Body of pancreas (tissue), 4 donors: Measurements from ENCODE around the gene CYP20A1. TPM values are rescaled to one million over a fixed set of nuclear protein-coding genes. Genes with fewer than 3 reads are reported as not detected.
"Not testable (repeated sequence)": the region's sequence is repeated elsewhere in the genome, so short reads cannot be mapped to it uniquely, and the experiment has no call there.

Experiments used
- ATAC-seq: fragments of 150-250 bp; one replicate; pipeline ENCODE4 v1.9.1; 2016
- DNase-seq, 4 donors: peaks; one replicate each; pipeline ENCODE4 v3.0.0-alpha.2; 2019
- H3K27ac ChIP-seq, 4 donors: fragments of 200-600 bp; sonication (generic); 1 replicate in 3 of 4; 2 replicates in 1 of 4; pipeline versions ENCODE4 v1.5.1 to v1.6.1; 2016 to 2019; ENCODE audit warnings: mild to moderate bottlenecking in 1 of 4, mixed read lengths in 1 of 4, moderate library complexity in 1 of 4
- H3K27me3 ChIP-seq, 2 donors: fragments of 200-600 bp; sonication (generic); one replicate each; pipeline ENCODE4 v1.6.0; 2016; ENCODE audit warnings: mild to moderate bottlenecking in 1 of 2
- H3K36me3 ChIP-seq, 2 donors: fragments of 200-600 bp; sonication (generic); replicated peaks in 1 of 2; 2 replicates each; pipeline ENCODE4 v1.5.1; 2016; ENCODE audit warnings: low read depth in 2 of 2; ENCODE audit not compliant: insufficient read depth in 1 of 2
- H3K4me1 ChIP-seq: fragments of 200-600 bp; sonication (generic); one replicate; pipeline ENCODE4 v1.6.0; 2016
- H3K4me3 ChIP-seq, 2 donors: fragments of 200-600 bp; sonication (generic); 1 replicate in 1 of 2; 2 replicates in 1 of 2; pipeline ENCODE4 v1.5.1; 2016 to 2019
- H3K9me3 ChIP-seq, 3 donors: fragments of 200-600 bp; sonication (generic); 1 replicate in 2 of 3; 2 replicates in 1 of 3; pipeline ENCODE4 v1.5.1; 2016
- POLR2A ChIP-seq, 3 donors: fragments of 450-650 bp; IDR thresholded peaks; one replicate each; pipeline ENCODE4 v1.6.1; 2016; ENCODE audit warnings: antibody characterized with exemption in 3 of 3, mild to moderate bottlenecking in 2 of 3
- WGBS, 2 donors: methylation state at CpG; one replicate each; pipeline ENCODE4 v1.1.5; 2017; 5-methylcytosine and 5-hydroxymethylcytosine counted together
- intact Hi-C: fragments of 100-400 bp; cut with DNase I; formaldehyde crosslinking; loops from one replicate; pipeline ENCODE4 v1.15.1; 2023
- total RNA-seq, 2 donors: library from RNA; depleted of rRNA; stranded (reverse); fragments of >200 nt; gene quantifications; one replicate each; pipeline ENCODE4 v1.1.0, GENCODE V29; 2016
- TF ChIP-seq, protein P1 (sequence below), 7 experiments: fragments of 450-650 bp in 4 of 7; fragments of 200-600 bp in 3 of 7; sonication (generic) in 3 of 7; IDR thresholded peaks; one replicate each; pipeline ENCODE4 v1.5.1; 2016 to 2019; ENCODE audit warnings: antibody characterized with exemption in 7 of 7

The CYP20A1 gene
- total RNA-seq, 2 donors from 2014 or later = 18.9 to 21.4 TPM

DNA sequence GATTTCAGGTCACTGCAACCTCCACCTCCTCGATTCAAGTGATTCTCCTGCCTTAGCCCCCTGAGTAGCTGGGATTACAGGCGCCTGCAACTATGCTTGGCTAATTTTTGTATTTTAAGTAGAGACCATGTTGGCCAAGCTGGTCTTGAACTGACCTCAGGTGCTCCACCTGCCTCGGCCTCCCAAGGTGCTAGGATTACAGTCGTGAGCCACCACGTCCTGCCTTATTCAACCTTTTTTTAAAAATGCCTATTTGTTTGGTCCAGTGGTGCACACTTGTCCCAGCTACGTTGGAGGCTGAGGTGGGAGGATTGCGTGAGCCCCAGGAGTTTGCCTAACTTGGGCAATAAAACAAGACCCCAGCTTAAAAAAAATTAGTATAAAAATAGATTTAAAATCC is 43.3 kb downstream of the CYP20A1 start:
- no peaks in the 10 kb centered on the region for H3K4me1 ChIP-seq
- no peak for DNase-seq
- H3K9me3 ChIP-seq = no peaks in the 10 kb centered on the region
- H3K4me3 ChIP-seq = no peak overlapping the region
- H3K36me3 ChIP-seq = peaks cover 10 to 21% of the 10 kb centered on the region in 2 donors
- no peaks in the 10 kb centered on the region for H3K27me3 ChIP-seq
- TF ChIP-seq, protein P1, sequence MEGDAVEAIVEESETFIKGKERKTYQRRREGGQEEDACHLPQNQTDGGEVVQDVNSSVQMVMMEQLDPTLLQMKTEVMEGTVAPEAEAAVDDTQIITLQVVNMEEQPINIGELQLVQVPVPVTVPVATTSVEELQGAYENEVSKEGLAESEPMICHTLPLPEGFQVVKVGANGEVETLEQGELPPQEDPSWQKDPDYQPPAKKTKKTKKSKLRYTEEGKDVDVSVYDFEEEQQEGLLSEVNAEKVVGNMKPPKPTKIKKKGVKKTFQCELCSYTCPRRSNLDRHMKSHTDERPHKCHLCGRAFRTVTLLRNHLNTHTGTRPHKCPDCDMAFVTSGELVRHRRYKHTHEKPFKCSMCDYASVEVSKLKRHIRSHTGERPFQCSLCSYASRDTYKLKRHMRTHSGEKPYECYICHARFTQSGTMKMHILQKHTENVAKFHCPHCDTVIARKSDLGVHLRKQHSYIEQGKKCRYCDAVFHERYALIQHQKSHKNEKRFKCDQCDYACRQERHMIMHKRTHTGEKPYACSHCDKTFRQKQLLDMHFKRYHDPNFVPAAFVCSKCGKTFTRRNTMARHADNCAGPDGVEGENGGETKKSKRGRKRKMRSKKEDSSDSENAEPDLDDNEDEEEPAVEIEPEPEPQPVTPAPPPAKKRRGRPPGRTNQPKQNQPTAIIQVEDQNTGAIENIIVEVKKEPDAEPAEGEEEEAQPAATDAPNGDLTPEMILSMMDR (IDR thresholded peaks at IDR 0.05) = no peak
- TF ChIP-seq POLR2A (IDR thresholded peaks at IDR 0.05) = no peak
- intact Hi-C loops = no loop called here
- no peak overlapping the region for H3K27ac ChIP-seq
- 96 to 97% methylated on average over 7 of the region's 7 CpGs for WGBS, 2 donors
- ATAC-seq = no peak

DNA sequence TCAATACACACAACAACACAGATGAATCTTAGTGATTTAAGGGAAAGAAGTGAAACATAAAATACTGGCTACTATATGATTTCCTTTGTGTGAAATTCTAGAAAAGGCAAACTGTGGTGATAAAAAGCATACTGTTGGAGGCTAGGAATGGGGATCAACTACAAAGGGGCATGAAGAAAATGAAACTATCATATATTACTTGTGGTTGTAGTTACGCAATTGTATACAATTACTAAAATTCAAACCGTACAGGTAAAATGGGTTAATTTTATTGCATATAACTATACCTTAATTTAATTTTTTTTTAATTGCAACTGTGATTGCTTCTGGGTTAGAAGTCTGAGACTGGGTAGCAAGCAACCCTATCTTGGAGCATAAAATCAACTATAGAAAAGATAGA is 47.7 kb downstream of the CYP20A1 start:
- TF ChIP-seq, protein P1 (IDR thresholded peaks at IDR 0.05) = no peak
- TF ChIP-seq POLR2A (IDR thresholded peaks at IDR 0.05) = no peak
- no peak for ATAC-seq
- H3K27ac ChIP-seq = no peak overlapping the region
- no peak for DNase-seq
- 91 to 93% methylated on average over 2 of the region's 2 CpGs for WGBS, 2 donors
- no peaks in the 10 kb centered on the region for H3K27me3 ChIP-seq
- intact Hi-C loops = no loop called here
- H3K4me3 ChIP-seq = no peak overlapping the region
- peaks cover 0 to 9% of the 10 kb centered on the region in 2 donors for H3K36me3 ChIP-seq
- H3K9me3 ChIP-seq = no peaks in the 10 kb centered on the region
- no peaks in the 10 kb centered on the region for H3K4me1 ChIP-seq

DNA sequence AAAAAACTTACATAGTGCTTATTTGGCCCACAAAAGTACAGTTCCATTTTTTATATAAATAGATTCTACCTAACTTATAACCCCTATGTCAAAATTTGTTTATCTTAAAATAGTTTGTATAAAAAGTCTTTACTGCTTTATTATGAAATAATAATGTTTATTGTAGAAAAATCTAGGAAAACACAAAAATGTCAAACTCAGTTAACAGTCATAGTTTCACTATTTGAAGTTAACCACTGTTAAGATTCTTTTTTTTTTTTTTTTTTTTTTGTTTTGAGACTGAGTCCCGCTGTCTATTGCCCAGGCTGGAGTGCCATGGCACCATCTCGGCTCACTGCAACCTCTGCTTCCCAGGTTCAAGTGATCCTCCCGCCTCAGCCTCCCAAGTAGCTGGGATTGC is 62.8 kb downstream of the CYP20A1 start:
- H3K9me3 ChIP-seq = no peaks in the 10 kb centered on the region
- 90 to 96% methylated on average over 3 of the region's 3 CpGs for WGBS, 2 donors
- H3K4me1 ChIP-seq = no peaks in the 10 kb centered on the region
- intact Hi-C loops = no loop called here
- DNase-seq (no peak), ATAC-seq (no peak)
- H3K36me3 ChIP-seq = no peaks in the 10 kb centered on the region
- H3K27ac ChIP-seq = no peak overlapping the region
- no peaks in the 10 kb centered on the region for H3K27me3 ChIP-seq
- H3K4me3 ChIP-seq = no peak overlapping the region
- TF ChIP-seq, protein P1 (IDR thresholded peaks at IDR 0.05) = no peak
- no peak for TF ChIP-seq POLR2A (IDR thresholded peaks at IDR 0.05)

DNA sequence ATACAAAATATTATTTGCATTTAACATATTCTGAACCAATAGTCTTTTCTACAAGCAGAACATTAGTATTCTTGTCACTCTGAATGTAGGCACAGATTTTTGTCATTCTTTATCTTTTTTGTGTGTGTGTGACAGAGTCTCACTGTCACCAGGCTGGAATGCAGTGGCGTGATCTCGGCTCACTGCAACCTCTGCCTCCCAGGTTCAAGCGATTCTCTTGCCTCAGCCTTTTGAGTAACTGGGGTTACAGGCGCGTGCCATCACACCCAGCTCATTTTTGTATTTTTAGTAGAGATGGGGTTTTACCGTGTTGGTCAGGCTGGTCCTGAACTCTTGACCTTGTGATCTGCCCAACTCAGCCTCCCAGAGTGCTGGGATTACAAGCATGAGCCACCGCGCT is 63.8 kb downstream of the CYP20A1 start:
- intact Hi-C loops, H3K4me3 ChIP-seq, H3K36me3 ChIP-seq, H3K9me3 ChIP-seq, DNase-seq, ATAC-seq, H3K4me1 ChIP-seq, H3K27ac ChIP-seq, H3K27me3 ChIP-seq: not testable (repeated sequence)
- WGBS, 2 donors = 98 to 99% methylated on average over 8 of the region's 8 CpGs

DNA sequence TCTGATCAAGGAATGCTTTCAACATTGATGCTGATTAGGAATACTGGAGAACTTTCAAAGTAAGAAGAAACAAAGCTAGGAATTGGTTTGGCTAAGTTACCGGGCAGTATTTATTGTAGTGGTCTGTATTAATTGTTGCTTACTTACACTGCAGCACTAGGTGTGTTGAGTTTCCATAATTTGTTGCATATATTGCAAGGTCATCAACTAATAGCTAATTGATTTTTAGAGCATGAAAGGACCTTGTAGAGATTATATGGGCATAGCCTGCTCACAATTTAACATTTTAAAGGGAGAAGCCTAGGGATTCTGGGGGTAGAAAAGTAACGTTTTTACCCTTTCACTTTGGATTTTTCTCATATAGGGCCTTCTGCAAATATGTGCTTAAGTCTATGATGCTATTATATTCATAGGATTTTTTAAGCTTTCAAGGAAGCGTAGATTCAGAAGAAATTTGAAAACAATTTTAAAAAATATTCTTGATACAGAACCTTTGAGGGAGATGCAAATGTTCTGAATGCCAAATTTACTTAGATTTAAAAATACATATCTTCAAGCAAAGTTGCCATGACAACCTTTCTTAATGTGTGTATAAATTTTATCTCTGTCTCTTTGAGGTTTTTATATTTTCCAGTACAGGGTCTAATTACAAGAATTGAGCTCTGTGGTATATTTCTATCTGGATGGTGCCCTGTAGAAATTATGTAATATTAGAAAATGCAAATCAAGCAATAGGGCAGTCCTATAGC is 72.0 kb downstream of the CYP20A1 start:
- no peak for TF ChIP-seq POLR2A (IDR thresholded peaks at IDR 0.05)
- intact Hi-C loops = no loop called here
- DNase-seq = no peak
- H3K4me3 ChIP-seq = no peak overlapping the region
- no peak overlapping the region for H3K27ac ChIP-seq
- no peaks in the 10 kb centered on the region for H3K36me3 ChIP-seq
- H3K27me3 ChIP-seq = no peaks in the 10 kb centered on the region
- 86 to 92% methylated on average over 3 of the region's 3 CpGs for whole genome bisulfite sequencing, 2 donors
- H3K4me1 ChIP-seq = no peaks in the 10 kb centered on the region
- H3K9me3 ChIP-seq = no peaks in the 10 kb centered on the region
- ATAC-seq = no peak

DNA sequence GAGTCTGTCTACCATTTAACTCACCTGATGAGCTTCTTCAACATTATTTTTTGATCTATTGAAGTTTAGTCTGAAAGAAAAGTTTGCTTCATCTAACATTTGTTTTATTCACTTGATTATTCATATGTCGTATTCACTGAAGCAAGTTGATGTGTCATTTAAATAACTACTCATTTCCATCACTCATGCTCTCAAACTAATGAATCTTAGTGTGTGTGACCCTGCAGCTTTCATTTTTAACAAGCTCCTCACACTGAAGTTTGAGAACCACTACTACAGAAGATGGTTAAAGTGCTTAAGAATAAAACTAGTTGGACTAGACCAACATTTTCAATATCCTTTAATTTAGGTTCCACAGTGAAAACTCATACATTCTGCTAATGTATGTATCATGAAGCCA is 87.5 kb downstream of the CYP20A1 start:
- DNase-seq (no peak), ATAC-seq (no peak)
- Histone ChIP-seq H3K27me3 (no peaks in the 10 kb centered on the region), H3K9me3 (no peaks in the 10 kb centered on the region), H3K36me3 (no peaks in the 10 kb centered on the region), H3K4me3 (no peak overlapping the region), H3K27ac (no peak overlapping the region), H3K4me1 (peaks cover 16% of the 10 kb centered on the region)
- WGBS, 2 donors = 88 to 94% methylated on average over 1 of the region's 1 CpG
- intact Hi-C loops = no loop called here
- TF ChIP-seq POLR2A (IDR thresholded peaks at IDR 0.05) = no peak
